ENCODE measurements around the gene IQCE. TPM values are rescaled to one million over a fixed set of nuclear protein-coding genes. Genes with fewer than 3 reads are reported as not detected.

The IQCE gene
- total RNA-seq, 1 donor from 2014 or later: 29.6 TPM

GRCh38 chr7:2597273-2597640 lies 38.5 kb downstream of the IQCE start:
- Mint-ChIP-seq H3K27me3 (ENCODE audit: low read depth) (no peaks in the 10 kb centered on the region), H3K36me3 (peaks cover 30% of the 10 kb centered on the region), H3K4me1 (no peaks in the 10 kb centered on the region), H3K27ac (no peak overlapping the region), H3K4me3 (no peak overlapping the region), H3K9me3 (no peaks in the 10 kb centered on the region)
- no peak for DNase-seq (ENCODE audit: low spot score in 2 of 2, unreplicated experiment in 2 of 2)
- TF ChIP-seq CTCF (IDR thresholded peaks at IDR 0.05; ENCODE audit: unreplicated experiment): no peak

GRCh38 chr7:2598154-2598823 lies 39.5 kb downstream of the IQCE start:
- Mint-ChIP-seq H3K9me3 (no peaks in the 10 kb centered on the region), H3K36me3 (peaks cover 25% of the 10 kb centered on the region), H3K27ac (no peak overlapping the region), H3K27me3 (ENCODE audit: low read depth) (no peaks in the 10 kb centered on the region), H3K4me3 (no peak overlapping the region), H3K4me1 (no peaks in the 10 kb centered on the region)
- TF ChIP-seq CTCF (IDR thresholded peaks at IDR 0.05; ENCODE audit: unreplicated experiment): no peak
- DNase-seq (ENCODE audit: low spot score in 2 of 2, unreplicated experiment in 2 of 2): no peak

- no peaks in the 10 kb centered on the region for H3K4me1 Mint-ChIP-seq
- H3K4me3 Mint-ChIP-seq: no peak overlapping the region
- H3K27ac Mint-ChIP-seq: no peak overlapping the region
- DNase-seq (ENCODE audit: low spot score in 2 of 2, unreplicated experiment in 2 of 2): no peak
- H3K9me3 Mint-ChIP-seq: no peaks in the 10 kb centered on the region
- H3K27me3 Mint-ChIP-seq (ENCODE audit: low read depth): no peaks in the 10 kb centered on the region
- peaks cover 19% of the 10 kb centered on the region for H3K36me3 Mint-ChIP-seq
- TF ChIP-seq CTCF (IDR thresholded peaks at IDR 0.05; ENCODE audit: unreplicated experiment): no peak
These were observed 42.3 kb downstream of the IQCE start for GRCh38 chr7:2601065-2601464.

- Mint-ChIP-seq H3K9me3 (no peaks in the 10 kb centered on the region), H3K4me1 (no peaks in the 10 kb centered on the region), H3K27me3 (ENCODE audit: low read depth) (no peaks in the 10 kb centered on the region), H3K4me3 (no peak overlapping the region), H3K36me3 (peaks cover 12% of the 10 kb centered on the region), H3K27ac (no peak overlapping the region)
- TF ChIP-seq CTCF (IDR thresholded peaks at IDR 0.05; ENCODE audit: unreplicated experiment): no peak
- no peak for DNase-seq (ENCODE audit: low spot score in 2 of 2, unreplicated experiment in 2 of 2)
These were observed 43.1 kb downstream of the IQCE start for GRCh38 chr7:2601907-2602306.

- no peak overlapping the region for H3K4me3 Mint-ChIP-seq
- no peaks in the 10 kb centered on the region for H3K4me1 Mint-ChIP-seq
- peaks cover 12% of the 10 kb centered on the region for H3K36me3 Mint-ChIP-seq
- H3K9me3 Mint-ChIP-seq: no peaks in the 10 kb centered on the region
- H3K27ac Mint-ChIP-seq: no peak overlapping the region
- TF ChIP-seq CTCF (IDR thresholded peaks at IDR 0.05; ENCODE audit: unreplicated experiment): no peak
- DNase-seq (ENCODE audit: low spot score in 2 of 2, unreplicated experiment in 2 of 2): no peak
- no peaks in the 10 kb centered on the region for H3K27me3 Mint-ChIP-seq (ENCODE audit: low read depth)
These were observed 43.7 kb downstream of the IQCE start for GRCh38 chr7:2602406-2603043.
